ENCODE results near the gene ABLIM3. TPM values are rescaled to one million over a fixed set of nuclear protein-coding genes. Genes with fewer than 3 reads are reported as not detected.

Gene ABLIM3
- polyA plus RNA-seq, 1 donor from 2014 or later, result 17.7 TPM

DNA sequence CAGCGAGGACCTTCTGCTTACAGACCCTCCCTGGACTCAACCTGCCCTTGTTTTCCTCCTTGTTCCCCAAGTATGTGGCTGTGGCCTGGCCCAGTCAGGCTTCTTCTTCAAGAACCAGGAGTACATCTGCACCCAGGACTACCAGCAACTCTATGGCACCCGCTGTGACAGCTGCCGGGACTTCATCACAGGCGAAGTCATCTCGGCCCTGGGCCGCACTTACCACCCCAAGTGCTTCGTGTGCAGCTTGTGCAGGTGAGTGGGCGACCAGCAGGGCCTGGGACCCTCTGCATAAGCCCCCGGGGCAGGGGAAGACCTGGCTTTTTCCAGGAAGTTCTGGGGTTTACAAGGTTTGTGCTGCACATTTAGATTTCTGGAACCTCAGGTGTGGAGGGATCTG is 56.9 kb downstream of the ABLIM3 start:
- no peak overlapping the region for H2AFZ ChIP-seq (ENCODE audit: low read depth, low read length)
- H3K27me3 ChIP-seq (ENCODE audit: insufficient read depth, low read depth, low read length), result no peaks in the 10 kb centered on the region
- H3K9me2 ChIP-seq (ENCODE audit: insufficient read depth, low read length), result no peaks in the 10 kb centered on the region
- H3K9ac ChIP-seq (ENCODE audit: low read length), result no peak overlapping the region
- H3F3A ChIP-seq (ENCODE audit: insufficient read depth, low read length, poor library complexity, severe bottlenecking), result no peaks in the 10 kb centered on the region
- H3K4me2 ChIP-seq (ENCODE audit: low read length), result no peak overlapping the region
- no peak for TF ChIP-seq RAD21 (conservative IDR thresholded peaks at IDR 0.05)
- no peak for TF ChIP-seq TAF1 (IDR thresholded peaks at IDR 0.05; ENCODE audit: low read depth)
- no peak for TF ChIP-seq SMC3 (conservative IDR thresholded peaks at IDR 0.05; ENCODE audit: poor library complexity)
- no peak for TF ChIP-seq POLR2AphosphoS5 (IDR thresholded peaks at IDR 0.05)
- no peak for TF ChIP-seq MXI1 (conservative IDR thresholded peaks at IDR 0.05; ENCODE audit: poor library complexity, severe bottlenecking)
- no peak for TF ChIP-seq EZH2 (IDR thresholded peaks at IDR 0.05; ENCODE audit: borderline replicate concordance, insufficient read depth, low read length, poor library complexity, severe bottlenecking)
- TF ChIP-seq, protein P1, sequence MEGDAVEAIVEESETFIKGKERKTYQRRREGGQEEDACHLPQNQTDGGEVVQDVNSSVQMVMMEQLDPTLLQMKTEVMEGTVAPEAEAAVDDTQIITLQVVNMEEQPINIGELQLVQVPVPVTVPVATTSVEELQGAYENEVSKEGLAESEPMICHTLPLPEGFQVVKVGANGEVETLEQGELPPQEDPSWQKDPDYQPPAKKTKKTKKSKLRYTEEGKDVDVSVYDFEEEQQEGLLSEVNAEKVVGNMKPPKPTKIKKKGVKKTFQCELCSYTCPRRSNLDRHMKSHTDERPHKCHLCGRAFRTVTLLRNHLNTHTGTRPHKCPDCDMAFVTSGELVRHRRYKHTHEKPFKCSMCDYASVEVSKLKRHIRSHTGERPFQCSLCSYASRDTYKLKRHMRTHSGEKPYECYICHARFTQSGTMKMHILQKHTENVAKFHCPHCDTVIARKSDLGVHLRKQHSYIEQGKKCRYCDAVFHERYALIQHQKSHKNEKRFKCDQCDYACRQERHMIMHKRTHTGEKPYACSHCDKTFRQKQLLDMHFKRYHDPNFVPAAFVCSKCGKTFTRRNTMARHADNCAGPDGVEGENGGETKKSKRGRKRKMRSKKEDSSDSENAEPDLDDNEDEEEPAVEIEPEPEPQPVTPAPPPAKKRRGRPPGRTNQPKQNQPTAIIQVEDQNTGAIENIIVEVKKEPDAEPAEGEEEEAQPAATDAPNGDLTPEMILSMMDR (IDR thresholded peaks at IDR 0.05; ENCODE audit: poor library complexity, severe bottlenecking), result no peak
- no peak for TF ChIP-seq EP300 (conservative IDR thresholded peaks at IDR 0.05; ENCODE audit: poor library complexity, severe bottlenecking)
- TF ChIP-seq, protein P2, sequence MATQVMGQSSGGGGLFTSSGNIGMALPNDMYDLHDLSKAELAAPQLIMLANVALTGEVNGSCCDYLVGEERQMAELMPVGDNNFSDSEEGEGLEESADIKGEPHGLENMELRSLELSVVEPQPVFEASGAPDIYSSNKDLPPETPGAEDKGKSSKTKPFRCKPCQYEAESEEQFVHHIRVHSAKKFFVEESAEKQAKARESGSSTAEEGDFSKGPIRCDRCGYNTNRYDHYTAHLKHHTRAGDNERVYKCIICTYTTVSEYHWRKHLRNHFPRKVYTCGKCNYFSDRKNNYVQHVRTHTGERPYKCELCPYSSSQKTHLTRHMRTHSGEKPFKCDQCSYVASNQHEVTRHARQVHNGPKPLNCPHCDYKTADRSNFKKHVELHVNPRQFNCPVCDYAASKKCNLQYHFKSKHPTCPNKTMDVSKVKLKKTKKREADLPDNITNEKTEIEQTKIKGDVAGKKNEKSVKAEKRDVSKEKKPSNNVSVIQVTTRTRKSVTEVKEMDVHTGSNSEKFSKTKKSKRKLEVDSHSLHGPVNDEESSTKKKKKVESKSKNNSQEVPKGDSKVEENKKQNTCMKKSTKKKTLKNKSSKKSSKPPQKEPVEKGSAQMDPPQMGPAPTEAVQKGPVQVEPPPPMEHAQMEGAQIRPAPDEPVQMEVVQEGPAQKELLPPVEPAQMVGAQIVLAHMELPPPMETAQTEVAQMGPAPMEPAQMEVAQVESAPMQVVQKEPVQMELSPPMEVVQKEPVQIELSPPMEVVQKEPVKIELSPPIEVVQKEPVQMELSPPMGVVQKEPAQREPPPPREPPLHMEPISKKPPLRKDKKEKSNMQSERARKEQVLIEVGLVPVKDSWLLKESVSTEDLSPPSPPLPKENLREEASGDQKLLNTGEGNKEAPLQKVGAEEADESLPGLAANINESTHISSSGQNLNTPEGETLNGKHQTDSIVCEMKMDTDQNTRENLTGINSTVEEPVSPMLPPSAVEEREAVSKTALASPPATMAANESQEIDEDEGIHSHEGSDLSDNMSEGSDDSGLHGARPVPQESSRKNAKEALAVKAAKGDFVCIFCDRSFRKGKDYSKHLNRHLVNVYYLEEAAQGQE (IDR thresholded peaks at IDR 0.05; ENCODE audit: borderline replicate concordance), result no peak
- no peaks in the 10 kb centered on the region for H3K79me2 ChIP-seq (replicated peaks; ENCODE audit: insufficient read depth, low read length)
- no peaks in the 10 kb centered on the region for H3K9me3 ChIP-seq (ENCODE audit: low read length)
- H3K27ac ChIP-seq (ENCODE audit: low read length), result no peak overlapping the region
- no peaks in the 10 kb centered on the region for H3K36me3 ChIP-seq (ENCODE audit: insufficient read depth, low read length)
- no peak overlapping the region for H3K4me3 ChIP-seq (ENCODE audit: low read length)
- no peaks in the 10 kb centered on the region for H4K20me1 ChIP-seq (ENCODE audit: insufficient read depth)

DNA sequence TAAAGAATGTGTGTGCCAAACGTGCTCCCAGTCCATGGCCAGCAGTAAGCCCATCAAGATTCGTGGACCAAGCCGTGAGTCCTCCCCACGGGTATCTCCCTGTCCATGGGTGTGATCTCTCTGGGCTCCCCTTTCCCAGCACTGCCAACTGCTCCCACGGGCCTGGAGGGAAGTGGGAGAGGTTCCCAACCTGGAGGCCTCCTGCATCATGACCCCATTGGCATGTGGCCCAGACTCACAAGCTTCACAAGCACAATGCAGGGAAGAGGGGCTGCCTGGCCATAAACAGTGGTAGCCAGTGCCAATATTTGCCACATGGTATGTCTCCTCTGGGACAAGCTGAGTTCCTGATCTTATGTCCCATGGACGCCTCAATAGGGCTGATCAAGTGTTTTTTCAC is 59.1 kb downstream of the ABLIM3 start:
- Histone ChIP-seq H3K9me2 (ENCODE audit: insufficient read depth, low read length) (no peaks in the 10 kb centered on the region), H2AFZ (ENCODE audit: low read depth, low read length) (no peak overlapping the region), H4K20me1 (ENCODE audit: insufficient read depth) (no peaks in the 10 kb centered on the region), H3K4me3 (ENCODE audit: low read length) (no peak overlapping the region), H3K4me2 (ENCODE audit: low read length) (no peak overlapping the region), H3K27me3 (ENCODE audit: insufficient read depth, low read depth, low read length) (no peaks in the 10 kb centered on the region), H3K36me3 (ENCODE audit: insufficient read depth, low read length) (no peaks in the 10 kb centered on the region), H3K9me3 (ENCODE audit: low read length) (no peaks in the 10 kb centered on the region), H3K27ac (ENCODE audit: low read length) (no peak overlapping the region), H3F3A (ENCODE audit: insufficient read depth, low read length, poor library complexity, severe bottlenecking) (no peaks in the 10 kb centered on the region), H3K9ac (ENCODE audit: low read length) (no peak overlapping the region), H3K79me2 (replicated peaks; ENCODE audit: insufficient read depth, low read length) (no peaks in the 10 kb centered on the region)
- TF ChIP-seq SMC3 (conservative IDR thresholded peaks at IDR 0.05; ENCODE audit: poor library complexity) (no peak), MXI1 (conservative IDR thresholded peaks at IDR 0.05; ENCODE audit: poor library complexity, severe bottlenecking) (no peak), POLR2AphosphoS5 (IDR thresholded peaks at IDR 0.05) (no peak), RAD21 (conservative IDR thresholded peaks at IDR 0.05) (no peak), EP300 (conservative IDR thresholded peaks at IDR 0.05; ENCODE audit: poor library complexity, severe bottlenecking) (no peak), TAF1 (IDR thresholded peaks at IDR 0.05; ENCODE audit: low read depth) (no peak), EZH2 (IDR thresholded peaks at IDR 0.05; ENCODE audit: borderline replicate concordance, insufficient read depth, low read length, poor library complexity, severe bottlenecking) (no peak)
- TF ChIP-seq, protein P1 (IDR thresholded peaks at IDR 0.05; ENCODE audit: poor library complexity, severe bottlenecking), result no peak
- TF ChIP-seq, protein P2 (IDR thresholded peaks at IDR 0.05; ENCODE audit: borderline replicate concordance), result no peak
